ENCODE data around the gene KLF5. TPM values are rescaled to one million over a fixed set of nuclear protein-coding genes. Genes with fewer than 3 reads are reported as not detected.

The KLF5 gene
- total RNA-seq, 4 donors from 2014 or later = 2.3 to 8.3 (median 4.7) TPM

- no peak overlapping the region for H3K4me3 ChIP-seq
- WGBS = 68% methylated on average over 3 of the region's 3 CpGs
- peaks cover 0 to 5% (median 0%) of the 10 kb centered on the region in 4 donors for H3K27me3 ChIP-seq
- TF ChIP-seq POLR2AphosphoS5 (IDR thresholded peaks at IDR 0.05) = no peak
- no peak for TF ChIP-seq EP300 (IDR thresholded peaks at IDR 0.05)
- TF ChIP-seq, protein P1, sequence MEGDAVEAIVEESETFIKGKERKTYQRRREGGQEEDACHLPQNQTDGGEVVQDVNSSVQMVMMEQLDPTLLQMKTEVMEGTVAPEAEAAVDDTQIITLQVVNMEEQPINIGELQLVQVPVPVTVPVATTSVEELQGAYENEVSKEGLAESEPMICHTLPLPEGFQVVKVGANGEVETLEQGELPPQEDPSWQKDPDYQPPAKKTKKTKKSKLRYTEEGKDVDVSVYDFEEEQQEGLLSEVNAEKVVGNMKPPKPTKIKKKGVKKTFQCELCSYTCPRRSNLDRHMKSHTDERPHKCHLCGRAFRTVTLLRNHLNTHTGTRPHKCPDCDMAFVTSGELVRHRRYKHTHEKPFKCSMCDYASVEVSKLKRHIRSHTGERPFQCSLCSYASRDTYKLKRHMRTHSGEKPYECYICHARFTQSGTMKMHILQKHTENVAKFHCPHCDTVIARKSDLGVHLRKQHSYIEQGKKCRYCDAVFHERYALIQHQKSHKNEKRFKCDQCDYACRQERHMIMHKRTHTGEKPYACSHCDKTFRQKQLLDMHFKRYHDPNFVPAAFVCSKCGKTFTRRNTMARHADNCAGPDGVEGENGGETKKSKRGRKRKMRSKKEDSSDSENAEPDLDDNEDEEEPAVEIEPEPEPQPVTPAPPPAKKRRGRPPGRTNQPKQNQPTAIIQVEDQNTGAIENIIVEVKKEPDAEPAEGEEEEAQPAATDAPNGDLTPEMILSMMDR (IDR thresholded peaks at IDR 0.05) = no peak
- no peak for TF ChIP-seq POLR2A (IDR thresholded peaks at IDR 0.05; ENCODE audit: low read depth)
- no peak overlapping the region for H3K27ac ChIP-seq (replicated peaks in 1 of 4)
- H3K36me3 ChIP-seq = no peaks in the 10 kb centered on the region
- H3K9me3 ChIP-seq = no peaks in the 10 kb centered on the region
- H3K4me1 ChIP-seq = no peaks in the 10 kb centered on the region
- intact Hi-C loops (cut with DNase I) = no loop called here
- DNase-seq (ENCODE audit: extremely low spot score) = no peak
These were observed 48.7 kb downstream of the KLF5 start for GRCh38 chr13:73107481-73107880.

DNA sequence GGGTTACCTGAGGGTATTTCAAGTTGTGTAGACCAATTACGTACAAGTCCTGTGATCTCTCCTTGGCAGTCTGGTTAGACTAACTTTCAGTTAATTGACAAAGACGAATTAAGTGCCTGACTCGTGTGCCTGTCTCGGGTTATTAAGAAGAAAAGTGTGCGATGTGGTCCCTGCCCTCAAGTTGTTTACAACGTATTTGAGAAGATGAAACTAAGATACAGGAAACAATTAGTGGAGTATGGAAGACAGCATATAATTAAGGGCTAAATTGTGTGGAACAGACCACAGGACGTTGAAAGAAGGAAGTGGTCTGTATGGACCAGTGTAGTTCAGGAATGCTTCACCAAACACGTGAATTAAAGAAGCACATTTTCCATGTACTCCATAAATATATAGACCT is 49.2 kb downstream of the KLF5 start:
- H3K36me3 ChIP-seq = no peaks in the 10 kb centered on the region
- no peak overlapping the region for H3K27ac ChIP-seq (replicated peaks in 1 of 4)
- H3K4me1 ChIP-seq = no peaks in the 10 kb centered on the region
- TF ChIP-seq EP300 (IDR thresholded peaks at IDR 0.05) (no peak), POLR2AphosphoS5 (IDR thresholded peaks at IDR 0.05) (no peak), POLR2A (IDR thresholded peaks at IDR 0.05; ENCODE audit: low read depth) (no peak)
- TF ChIP-seq, protein P1 (IDR thresholded peaks at IDR 0.05) = no peak
- H3K4me3 ChIP-seq = no peak overlapping the region
- WGBS = 56% methylated on average over 8 of the region's 8 CpGs
- no peaks in the 10 kb centered on the region for H3K9me3 ChIP-seq
- DNase-seq (ENCODE audit: extremely low spot score) = no peak
- intact Hi-C loops (cut with DNase I) = no loop called here
- peaks cover 0 to 5% (median 0%) of the 10 kb centered on the region in 4 donors for H3K27me3 ChIP-seq

DNA sequence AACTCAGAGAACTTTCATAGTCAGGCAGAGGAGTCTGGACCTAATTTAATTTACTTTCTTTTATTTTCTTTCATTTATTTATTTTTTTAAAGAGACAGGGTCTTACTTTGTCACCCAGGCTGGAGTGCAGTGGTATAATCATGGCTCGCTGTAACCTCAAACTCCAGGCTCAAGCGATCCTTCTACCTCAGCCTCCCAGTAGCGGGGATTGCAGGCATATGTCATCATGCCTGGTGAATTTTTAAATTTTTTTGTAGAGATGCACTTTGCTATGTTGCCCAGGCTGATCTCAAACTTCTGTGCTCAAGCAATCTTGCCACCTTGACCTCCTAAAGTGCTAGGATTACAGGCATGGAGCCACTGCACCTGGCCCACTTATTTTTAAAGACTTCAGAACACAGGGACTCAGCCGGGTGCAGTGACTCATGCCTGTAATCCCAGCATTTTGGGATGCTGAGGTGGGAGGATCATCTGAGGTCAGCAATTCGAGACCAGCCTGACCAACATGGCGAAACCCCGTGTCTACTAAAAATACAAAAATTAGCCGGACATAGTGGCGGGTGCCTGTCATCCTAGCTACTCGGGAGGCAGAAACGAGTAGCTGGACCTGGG is 50.6 kb downstream of the KLF5 start:
- Histone ChIP-seq H3K9me3 (no peaks in the 10 kb centered on the region), H3K36me3 (no peaks in the 10 kb centered on the region), H3K27ac (replicated peaks in 1 of 4) (no peak overlapping the region), H3K4me1 (no peaks in the 10 kb centered on the region), H3K27me3 (peaks cover 0 to 5% (median 0%) of the 10 kb centered on the region in 4 donors), H3K4me3 (no peak overlapping the region)
- WGBS = 97% methylated on average over 11 of the region's 11 CpGs
- DNase-seq (ENCODE audit: extremely low spot score) = no peak
- intact Hi-C loops (cut with DNase I) = no loop called here
- TF ChIP-seq, protein P1 (IDR thresholded peaks at IDR 0.05) = no peak
- TF ChIP-seq POLR2A (IDR thresholded peaks at IDR 0.05; ENCODE audit: low read depth) (no peak), POLR2AphosphoS5 (IDR thresholded peaks at IDR 0.05) (no peak), EP300 (IDR thresholded peaks at IDR 0.05) (no peak)

GRCh38 chr13:73109969-73110368 is 51.2 kb downstream of the KLF5 start:
- Histone ChIP-seq H3K36me3 (no peaks in the 10 kb centered on the region), H3K27me3 (peaks cover 0 to 5% (median 0%) of the 10 kb centered on the region in 4 donors), H3K4me3 (no peak overlapping the region), H3K9me3 (no peaks in the 10 kb centered on the region), H3K27ac (replicated peaks in 1 of 4) (no peak overlapping the region), H3K4me1 (no peaks in the 10 kb centered on the region)
- intact Hi-C loops (cut with DNase I) = no loop called here
- no peak for TF ChIP-seq POLR2AphosphoS5 (IDR thresholded peaks at IDR 0.05)
- TF ChIP-seq, protein P1 (IDR thresholded peaks at IDR 0.05) = no peak
- no peak for TF ChIP-seq EP300 (IDR thresholded peaks at IDR 0.05)
- TF ChIP-seq POLR2A (IDR thresholded peaks at IDR 0.05; ENCODE audit: low read depth) = no peak
- WGBS = 84% methylated on average over 3 of the region's 3 CpGs
- no peak for DNase-seq (ENCODE audit: extremely low spot score)

DNA sequence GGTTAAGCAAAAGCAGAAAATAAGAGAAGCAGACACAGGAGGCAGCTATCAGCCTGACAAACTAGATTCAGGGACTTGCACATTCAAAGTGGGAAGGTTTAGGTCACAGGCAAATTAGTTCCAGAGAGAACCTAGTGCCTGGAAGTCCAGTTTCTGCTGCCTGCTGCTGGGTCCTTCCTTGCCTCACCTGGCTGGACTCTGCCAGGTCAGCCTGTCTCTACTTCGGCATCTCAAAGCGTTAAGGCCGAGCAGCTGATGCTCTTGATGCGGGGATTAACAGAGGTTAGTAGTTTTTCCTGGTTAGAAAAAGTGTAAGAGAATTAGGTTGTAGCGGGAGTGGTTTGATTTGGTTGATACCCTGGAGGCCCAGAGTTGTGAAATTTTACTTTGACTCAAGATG is 52.0 kb downstream of the KLF5 start:
- intact Hi-C loops (cut with DNase I) = no loop called here
- Histone ChIP-seq H3K4me3 (no peak overlapping the region), H3K27me3 (peaks cover 0 to under 1% (median 0%) of the 10 kb centered on the region in 4 donors), H3K9me3 (no peaks in the 10 kb centered on the region), H3K4me1 (no peaks in the 10 kb centered on the region), H3K36me3 (no peaks in the 10 kb centered on the region), H3K27ac (replicated peaks in 1 of 4) (no peak overlapping the region)
- WGBS = 96% methylated on average over 5 of the region's 5 CpGs
- no peak for DNase-seq (ENCODE audit: extremely low spot score)
- TF ChIP-seq EP300 (IDR thresholded peaks at IDR 0.05) = no peak
- TF ChIP-seq, protein P1 (IDR thresholded peaks at IDR 0.05) = no peak
- no peak for TF ChIP-seq POLR2AphosphoS5 (IDR thresholded peaks at IDR 0.05)
- no peak for TF ChIP-seq POLR2A (IDR thresholded peaks at IDR 0.05; ENCODE audit: low read depth)
